GM23248 (cell line): ENCODE data around the gene BCO2. TPM values are rescaled to one million over a fixed set of nuclear protein-coding genes. Genes with fewer than 3 reads are reported as not detected.

Source experiments
- DNase-seq: peaks from one replicate; pipeline ENCODE4 v3.0.0-alpha.2; 2015
- H2AFZ ChIP-seq: fragments of 200-600 bp; sonication (generic); 2 replicates; pipeline ENCODE4 v1.6.1; 2016; ENCODE audit warnings: antibody characterized with exemption
- H3F3A ChIP-seq: fragments of 200-600 bp; sonication (generic); 2 replicates; pipeline ENCODE4 v1.6.1; 2016; ENCODE audit warnings: mild to moderate bottlenecking, antibody characterized with exemption, mixed run types; ENCODE audit not compliant: insufficient read depth
- H3K27ac ChIP-seq: fragments of 200-600 bp; sonication (generic); 2 replicates; pipeline ENCODE4 v1.5.1; 2016; ENCODE audit warnings: mild to moderate bottlenecking
- H3K27me3 ChIP-seq: fragments of 200-600 bp; sonication (generic); replicated peaks from 2 replicates; pipeline ENCODE4 v1.6.1; 2016; ENCODE audit warnings: mild to moderate bottlenecking; ENCODE audit not compliant: insufficient read depth
- H3K36me3 ChIP-seq: fragments of 200-600 bp; sonication (generic); 2 replicates; pipeline ENCODE4 v1.6.1; 2016; ENCODE audit warnings: low read depth, mild to moderate bottlenecking
- H3K4me1 ChIP-seq: fragments of 200-600 bp; sonication (generic); 2 replicates; pipeline ENCODE4 v1.6.1; 2016; ENCODE audit warnings: mild to moderate bottlenecking; ENCODE audit not compliant: insufficient read depth
- H3K4me2 ChIP-seq: fragments of 200-600 bp; sonication (generic); one replicate; pipeline ENCODE4 v1.6.1; 2016; ENCODE audit warnings: mild to moderate bottlenecking; ENCODE audit not compliant: unreplicated experiment
- H3K4me3 ChIP-seq: fragments of 200-600 bp; sonication (generic); 2 replicates; pipeline ENCODE4 v1.5.1; 2016; ENCODE audit warnings: mild to moderate bottlenecking
- H3K79me2 ChIP-seq: fragments of 200-600 bp; sonication (generic); 2 replicates; pipeline ENCODE4 v1.6.1; 2016; ENCODE audit warnings: mild to moderate bottlenecking; ENCODE audit not compliant: insufficient read depth
- H3K9ac ChIP-seq: fragments of 200-600 bp; sonication (generic); 2 replicates; pipeline ENCODE4 v1.6.1; 2016; ENCODE audit warnings: mild to moderate bottlenecking
- H3K9me2 ChIP-seq: fragments of 200-600 bp; sonication (generic); 2 replicates; pipeline ENCODE4 v1.6.1; 2016; ENCODE audit warnings: mixed run types, mild to moderate bottlenecking, moderate library complexity; ENCODE audit not compliant: insufficient read depth
- H3K9me3 ChIP-seq: fragments of 200-600 bp; sonication (generic); one replicate; pipeline ENCODE4 v1.6.1; 2017; ENCODE audit warnings: low read depth
- H4K20me1 ChIP-seq: fragments of 200-600 bp; sonication (generic); 2 replicates; pipeline ENCODE4 v1.6.0; 2016; ENCODE audit not compliant: insufficient read depth
- EZH2 ChIP-seq: fragments of 200-600 bp; sonication (generic); IDR thresholded peaks from 2 replicates; pipeline ENCODE4 v1.6.1; 2018; ENCODE audit warnings: antibody characterized with exemption, mild to moderate bottlenecking; ENCODE audit not compliant: insufficient read depth, poor library complexity, severe bottlenecking
- EZH2phosphoT487 ChIP-seq: fragments of 200-600 bp; sonication (generic); IDR thresholded peaks from 2 replicates; pipeline ENCODE4 v1.6.1; 2018; ENCODE audit warnings: antibody characterized with exemption, moderate library complexity, mild to moderate bottlenecking, low read depth; ENCODE audit not compliant: insufficient read depth
- WGBS, 2 experiments: methylation state at CpG; one replicate each; pipeline ENCODE4 v1.1.6; 2015 to 2017; ENCODE audit warnings: low lambda C conversion rate in 2 of 2, low coverage in 1 of 2; ENCODE audit errors: missing lambda C conversion rate in 2 of 2; 5-methylcytosine and 5-hydroxymethylcytosine counted together
- in situ Hi-C: fragments of 300-500 bp; cut with MboI; formaldehyde crosslinking; loops from 2 replicates; pipeline ENCODE4 v1.15.0; 2020
- polyA plus RNA-seq: library from polyadenylated mRNA; unstranded; fragments of >200 nt; fragmentation: Nextera tagmentation; extraction: Ambion mirVana; gene quantifications from 2 replicates; pipeline ENCODE4 v1.2.1, GENCODE V29; 2016
- total RNA-seq: library from RNA; depleted of rRNA; stranded (reverse); fragments of >200 nt; shearing (Covaris generic); gene quantifications from 2 replicates; pipeline ENCODE4 v1.2.3, GENCODE V29; 2014

BCO2 gene
- total and polyA plus RNA-seq, 2 experiments from 2014 or later: 0.83 TPM; not detected in 1

DNA sequence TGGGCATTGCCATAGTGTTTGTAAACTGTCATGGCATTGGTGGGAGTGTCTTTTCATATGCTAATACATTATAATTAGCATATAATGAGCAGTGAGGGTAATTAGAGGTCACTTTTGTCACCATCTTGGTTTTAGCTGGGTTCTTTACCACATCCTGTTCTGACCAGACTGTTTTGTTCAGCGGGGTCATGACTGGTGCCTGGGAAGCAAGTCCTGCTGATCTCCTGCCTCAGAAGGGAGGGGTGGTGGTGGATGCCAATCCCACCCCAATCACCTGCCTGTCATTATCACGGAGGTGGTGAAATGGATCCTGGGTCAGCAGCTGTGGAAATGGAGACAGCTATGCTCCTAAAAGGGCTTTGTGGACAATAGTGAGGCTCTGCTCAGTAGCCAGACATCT is 42.6 kb upstream of the BCO2 start:
- WGBS, 2 experiments: 68 to 75% methylated on average over 2 of the region's 2 CpGs
- Histone ChIP-seq H4K20me1 (no peaks in the 10 kb centered on the region), H3K36me3 (no peaks in the 10 kb centered on the region), H3K4me1 (peaks cover 10% of the 10 kb centered on the region), H3F3A (peaks cover 9% of the 10 kb centered on the region; the same call in 1 of the 2 replicates), H3K9ac (no peak overlapping the region), H3K27ac (no peak overlapping the region), H3K4me3 (no peak overlapping the region), H3K4me2 (no peak overlapping the region), H3K9me3 (no peaks in the 10 kb centered on the region), H2AFZ (no peak overlapping the region), H3K9me2 (no peaks in the 10 kb centered on the region), H3K79me2 (no peaks in the 10 kb centered on the region), H3K27me3 (no peaks in the 10 kb centered on the region)
- in situ Hi-C loops: no loop called here
- no peak for TF ChIP-seq EZH2phosphoT487
- no peak for TF ChIP-seq EZH2
- no peak for DNase-seq

DNA sequence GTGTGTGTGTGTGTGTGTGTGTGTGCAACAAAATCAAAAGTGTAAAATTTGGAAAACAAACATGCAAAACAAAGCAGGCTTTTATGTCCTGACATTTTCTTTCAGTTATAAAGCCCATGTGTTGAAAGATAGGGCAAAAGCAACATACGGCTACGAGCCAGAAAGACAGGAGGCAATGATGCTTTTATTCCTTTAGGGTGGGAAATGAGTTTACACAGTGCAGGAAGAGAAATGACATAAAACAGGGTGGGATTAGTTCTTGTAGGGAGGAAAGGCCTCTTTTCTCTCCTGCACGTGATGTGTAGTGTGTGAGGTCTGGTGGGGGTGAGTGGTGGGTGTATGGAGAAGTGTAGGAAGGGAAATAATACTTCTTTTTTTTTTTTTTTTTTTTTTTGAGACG is 40.8 kb upstream of the BCO2 start:
- Histone ChIP-seq H3K27ac (no peak overlapping the region), H3K9ac (no peak overlapping the region), H3K79me2 (no peaks in the 10 kb centered on the region), H3K9me2 (no peaks in the 10 kb centered on the region), H2AFZ (no peak overlapping the region), H3K4me3 (no peak overlapping the region), H3K4me1 (no peaks in the 10 kb centered on the region), H3K36me3 (no peaks in the 10 kb centered on the region), H4K20me1 (no peaks in the 10 kb centered on the region), H3K9me3 (no peaks in the 10 kb centered on the region), H3K27me3 (no peaks in the 10 kb centered on the region), H3K4me2 (no peak overlapping the region), H3F3A (no peaks in the 10 kb centered on the region)
- WGBS, 2 experiments: 80 to 88% methylated on average over 3 of the region's 4 CpGs
- in situ Hi-C loops: no loop called here
- DNase-seq: no peak
- no peak for TF ChIP-seq EZH2phosphoT487
- no peak for TF ChIP-seq EZH2

DNA sequence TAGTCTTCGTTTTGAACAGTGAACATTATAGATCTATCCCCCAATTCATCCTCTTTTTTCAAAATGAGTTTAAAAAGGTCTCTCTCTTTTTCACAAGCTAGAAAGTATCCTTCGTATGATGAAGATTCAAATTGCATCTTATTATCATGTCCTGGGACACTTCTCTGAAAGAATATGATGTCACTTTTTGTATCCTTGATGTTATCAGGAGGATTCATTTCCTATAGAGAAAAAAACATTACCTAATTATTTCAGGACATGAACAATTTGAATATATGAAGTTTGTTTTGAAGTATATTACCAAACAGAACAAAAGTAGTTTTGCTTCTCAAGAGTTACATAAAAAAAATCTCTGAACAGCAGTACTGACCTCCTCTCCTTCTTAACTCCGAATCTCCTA is 31.7 kb upstream of the BCO2 start:
- Histone ChIP-seq H3K9ac (no peak overlapping the region), H3K27ac (no peak overlapping the region), H3K4me1 (no peaks in the 10 kb centered on the region), H2AFZ (no peak overlapping the region), H3K9me3 (no peaks in the 10 kb centered on the region), H3F3A (no peaks in the 10 kb centered on the region), H3K36me3 (peaks cover 30% of the 10 kb centered on the region), H3K4me2 (no peak overlapping the region), H4K20me1 (no peaks in the 10 kb centered on the region), H3K79me2 (no peaks in the 10 kb centered on the region), H3K9me2 (no peaks in the 10 kb centered on the region), H3K27me3 (no peaks in the 10 kb centered on the region), H3K4me3 (no peak overlapping the region)
- no peak for TF ChIP-seq EZH2
- no peak for TF ChIP-seq EZH2phosphoT487
- in situ Hi-C loops: no loop called here
- 92 to 95% methylated on average over 3 of the region's 3 CpGs for WGBS, 2 experiments
- no peak for DNase-seq

DNA sequence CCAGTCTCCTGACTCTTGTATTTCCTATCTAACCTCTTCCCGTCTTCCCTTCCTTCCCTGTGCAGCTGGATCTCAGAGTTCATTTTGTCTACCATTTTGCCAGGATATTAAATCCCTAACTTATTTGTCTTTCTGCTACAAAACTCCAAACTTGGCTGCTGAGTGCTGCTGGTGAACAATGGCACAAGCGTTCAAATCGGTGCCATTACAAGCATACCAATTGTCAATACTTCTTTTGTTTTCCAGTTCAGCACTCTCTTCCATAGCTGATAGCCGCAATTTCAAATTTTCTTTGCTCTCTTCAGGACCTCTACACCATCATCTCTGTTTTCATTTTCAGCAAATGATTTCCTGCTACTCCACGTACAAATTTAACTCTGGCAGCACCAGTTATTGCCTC is 24.8 kb upstream of the BCO2 start:
- Histone ChIP-seq H2AFZ (no peak overlapping the region), H3K9me3 (no peaks in the 10 kb centered on the region), H3K4me2 (no peak overlapping the region), H3K4me1 (peaks cover under 1% of the 10 kb centered on the region; the same call in 1 of the 2 replicates), H3K4me3 (no peak overlapping the region), H3K27ac (no peak overlapping the region), H3K9me2 (no peaks in the 10 kb centered on the region), H4K20me1 (no peaks in the 10 kb centered on the region), H3K36me3 (peaks cover 43% of the 10 kb centered on the region), H3F3A (no peaks in the 10 kb centered on the region), H3K9ac (no peak overlapping the region), H3K27me3 (no peaks in the 10 kb centered on the region), H3K79me2 (peaks cover 10% of the 10 kb centered on the region; the same call in 1 of the 2 replicates)
- in situ Hi-C loops: no loop called here
- WGBS, 2 experiments: 87 to 92% methylated on average over 5 of the region's 5 CpGs
- DNase-seq: no peak
- TF ChIP-seq EZH2phosphoT487: no peak
- no peak for TF ChIP-seq EZH2
